Activated CD8-positive, alpha-beta T cell treated with anti-CD3 and anti-CD28 coated beads for 36 hours (primary cell): ENCODE data around the gene ARSK. TPM values are rescaled to one million over a fixed set of nuclear protein-coding genes. Genes with fewer than 3 reads are reported as not detected.

ENCODE experiments used
- ATAC-seq: fragments of 200-7000 bp; cut with Tn5 transposase; one replicate; pipeline ENCODE4 v1.10.0; 2021; ENCODE audit warnings: mild to moderate bottlenecking, moderate library complexity
- CTCF ChIA-PET: fragments of 350-600 bp; sonication (Branson Sonifier 250); formaldehyde crosslinking; loops from one replicate; lab custom pipeline; 2021; ENCODE audit warnings: antibody characterized with exemption; lab: Charles Lee
- POLR2A ChIA-PET: fragments of 350-600 bp; sonication (Branson Sonifier 250); formaldehyde crosslinking; loops from one replicate; lab custom pipeline; 2021; ENCODE audit warnings: antibody characterized with exemption; lab: Charles Lee
- DNase-seq: peaks from one replicate; pipeline ENCODE4 v3.0.0-alpha.2; 2020
- H3K27ac Mint-ChIP-seq: one replicate; pipeline ENCODE4 v1.8.0; 2021; ENCODE audit warnings: mild to moderate bottlenecking, mixed read lengths
- H3K27me3 Mint-ChIP-seq: one replicate; pipeline ENCODE4 v1.8.0; 2021; ENCODE audit warnings: mixed read lengths
- H3K36me3 Mint-ChIP-seq: one replicate; pipeline ENCODE4 v1.8.0; 2021; ENCODE audit warnings: low read depth, mixed read lengths
- H3K4me1 Mint-ChIP-seq: one replicate; pipeline ENCODE4 v1.8.0; 2021; ENCODE audit warnings: low read depth, mixed read lengths
- H3K4me3 Mint-ChIP-seq: one replicate; pipeline ENCODE4 v1.8.0; 2021; ENCODE audit warnings: mild to moderate bottlenecking, moderate library complexity, mixed read lengths
- H3K9me3 Mint-ChIP-seq: one replicate; pipeline ENCODE4 v1.8.0; 2021; ENCODE audit warnings: mixed read lengths
- CTCF ChIP-seq: fragments of 200-600 bp; IDR thresholded peaks from one replicate; pipeline ENCODE4 v1.8.0; 2022; ENCODE audit warnings: antibody characterized with exemption, mild to moderate bottlenecking
- intact Hi-C: fragments of 100-400 bp; cut with micrococcal nuclease; formaldehyde crosslinking; loops from one replicate; pipeline ENCODE4 v1.10.0; 2022
- total RNA-seq, 2 experiments: library from RNA; stranded (reverse); gene quantifications; one replicate each; pipeline ENCODE4 v1.2.3, GENCODE V29; 2021

ARSK gene
- total RNA-seq, 2 experiments from 2014 or later: 4.9 to 5.0 TPM

GRCh38 chr5:95530416-95530815 is 24.5 kb upstream of the ARSK start:
- H3K4me3 Mint-ChIP-seq: no peak overlapping the region
- peaks cover 6% of the 10 kb centered on the region for H3K4me1 Mint-ChIP-seq

GRCh38 chr5:95531491-95531890 is 23.4 kb upstream of the ARSK start:
- peaks cover 6% of the 10 kb centered on the region for H3K4me1 Mint-ChIP-seq
- ATAC-seq: no peak
- DNase-seq: no peak
- H3K27me3 Mint-ChIP-seq: no peaks in the 10 kb centered on the region
- ChIA-PET POLR2A (no interaction called here), CTCF (no interaction called here)
- peaks cover 49% of the 10 kb centered on the region for H3K36me3 Mint-ChIP-seq
- H3K4me3 Mint-ChIP-seq: no peak overlapping the region
- TF ChIP-seq CTCF: no peak
- no peak overlapping the region for H3K27ac Mint-ChIP-seq
- no peaks in the 10 kb centered on the region for H3K9me3 Mint-ChIP-seq
- intact Hi-C loops: no loop called here

More at GRCh38 chr5:95530416-95530815, 24.5 kb upstream of the ARSK start:
- Mint-ChIP-seq H3K9me3 (no peaks in the 10 kb centered on the region), H3K36me3 (peaks cover 42% of the 10 kb centered on the region), H3K27ac (no peak overlapping the region), H3K27me3 (no peaks in the 10 kb centered on the region)
- intact Hi-C loops: no loop called here
- POLR2A ChIA-PET: no interaction called here
- TF ChIP-seq CTCF: no peak
- DNase-seq: no peak
- CTCF ChIA-PET: no interaction called here
- no peak for ATAC-seq

GRCh38 chr5:95532415-95532814 is 22.5 kb upstream of the ARSK start:
- TF ChIP-seq CTCF: no peak
- peaks cover 50% of the 10 kb centered on the region for H3K36me3 Mint-ChIP-seq
- no peak overlapping the region for H3K4me3 Mint-ChIP-seq
- no peak overlapping the region for H3K27ac Mint-ChIP-seq
- ATAC-seq (no peak), DNase-seq (no peak)
- intact Hi-C loops: no loop called here
- H3K27me3 Mint-ChIP-seq: no peaks in the 10 kb centered on the region
- peaks cover 6% of the 10 kb centered on the region for H3K4me1 Mint-ChIP-seq
- ChIA-PET POLR2A (no interaction called here), CTCF (no interaction called here)
- no peaks in the 10 kb centered on the region for H3K9me3 Mint-ChIP-seq

GRCh38 chr5:95533106-95533505 is 21.8 kb upstream of the ARSK start:
- intact Hi-C loops: no loop called here
- Mint-ChIP-seq H3K9me3 (no peaks in the 10 kb centered on the region), H3K27ac (no peak overlapping the region), H3K27me3 (no peaks in the 10 kb centered on the region), H3K36me3 (peaks cover 45% of the 10 kb centered on the region), H3K4me1 (peaks cover 6% of the 10 kb centered on the region), H3K4me3 (no peak overlapping the region)
- no peak for TF ChIP-seq CTCF
- CTCF ChIA-PET: no interaction called here
- POLR2A ChIA-PET: no interaction called here
- DNase-seq (no peak), ATAC-seq (no peak)

- Mint-ChIP-seq H3K4me1 (peaks cover 6% of the 10 kb centered on the region), H3K9me3 (no peaks in the 10 kb centered on the region), H3K4me3 (no peak overlapping the region), H3K27ac (no peak overlapping the region), H3K36me3 (peaks cover 42% of the 10 kb centered on the region), H3K27me3 (no peaks in the 10 kb centered on the region)
- ATAC-seq (no peak), DNase-seq (no peak)
- no peak for TF ChIP-seq CTCF
- CTCF ChIA-PET: no interaction called here
- POLR2A ChIA-PET: no interaction called here
- intact Hi-C loops: no loop called here
Observed at GRCh38 chr5:95533761-95534160, 21.1 kb upstream of the ARSK start.
